Mucosa of stomach (tissue), 1 donor: ENCODE measurements around the gene CTSK.

Experiments used
- H3K27me3 ChIP-seq: one replicate; pipeline ENCODE4 v1.7.0; 2013; ENCODE audit warnings: mild to moderate bottlenecking, low read length; ENCODE audit not compliant: control insufficient read depth, insufficient read depth
- H3K36me3 ChIP-seq: one replicate; pipeline ENCODE4 v1.7.0; 2013; ENCODE audit warnings: low read length; ENCODE audit not compliant: control insufficient read depth, insufficient read depth
- H3K4me1 ChIP-seq: one replicate; pipeline ENCODE4 v1.7.0; 2013; ENCODE audit warnings: mild to moderate bottlenecking, low read length; ENCODE audit not compliant: control insufficient read depth, insufficient read depth
- H3K4me3 ChIP-seq: one replicate; pipeline ENCODE4 v1.7.0; 2013; ENCODE audit warnings: low read length
- H3K9ac ChIP-seq: one replicate; pipeline ENCODE4 v1.7.0; 2013; ENCODE audit warnings: mild to moderate bottlenecking, low read length, moderate library complexity
- H3K9me3 ChIP-seq: one replicate; pipeline ENCODE4 v1.7.0; 2013; ENCODE audit warnings: mild to moderate bottlenecking, low read length, moderate library complexity; ENCODE audit not compliant: control insufficient read depth
- donor health status: Pancreatic carcinoma.

Gene CTSK

DNA sequence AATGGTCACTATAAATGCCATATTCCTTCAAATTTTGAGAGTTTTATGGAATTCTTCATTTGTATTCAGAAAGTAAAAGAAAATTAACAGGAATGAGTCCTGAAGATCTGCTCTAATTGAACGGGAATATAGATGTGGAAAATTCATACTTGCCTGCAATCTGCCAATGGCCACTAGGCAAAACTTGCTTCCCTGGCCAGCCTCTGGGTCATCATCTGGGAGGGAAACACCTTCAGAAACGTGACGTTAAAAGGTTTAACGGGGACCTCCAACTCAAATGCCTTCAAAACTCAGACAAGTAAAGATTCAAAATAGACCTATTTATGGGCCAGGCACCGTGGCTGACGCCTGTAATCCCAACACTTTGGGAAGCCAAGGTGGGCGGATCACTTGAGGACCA is 21.7 kb upstream of the CTSK start:
- Histone ChIP-seq H3K27me3 (no peaks in the 10 kb centered on the region), H3K4me3 (no peak overlapping the region), H3K36me3 (peaks cover 9% of the 10 kb centered on the region), H3K9me3 (no peaks in the 10 kb centered on the region), H3K9ac (no peak overlapping the region), H3K4me1 (peaks cover 10% of the 10 kb centered on the region)

- H3K4me3 ChIP-seq: no peak overlapping the region
- peaks cover 10% of the 10 kb centered on the region for H3K4me1 ChIP-seq
- H3K9ac ChIP-seq: no peak overlapping the region
- H3K9me3 ChIP-seq: no peaks in the 10 kb centered on the region
- no peaks in the 10 kb centered on the region for H3K27me3 ChIP-seq
- H3K36me3 ChIP-seq: peaks cover 9% of the 10 kb centered on the region
These were observed 18.2 kb upstream of the CTSK start for GRCh38 chr1:150826299-150826698.

GRCh38 chr1:150820730-150821512 is 12.9 kb upstream of the CTSK start:
- Histone ChIP-seq H3K4me1 (peaks cover 6% of the 10 kb centered on the region), H3K9ac (no peak overlapping the region), H3K9me3 (no peaks in the 10 kb centered on the region), H3K27me3 (no peaks in the 10 kb centered on the region), H3K4me3 (no peak overlapping the region), H3K36me3 (no peaks in the 10 kb centered on the region)

GRCh38 chr1:150815871-150816270 is 7.8 kb upstream of the CTSK start:
- Histone ChIP-seq H3K4me1 (peaks cover 9% of the 10 kb centered on the region), H3K27me3 (no peaks in the 10 kb centered on the region), H3K4me3 (no peak overlapping the region), H3K9ac (no peak overlapping the region), H3K9me3 (no peaks in the 10 kb centered on the region), H3K36me3 (peaks cover 8% of the 10 kb centered on the region)

DNA sequence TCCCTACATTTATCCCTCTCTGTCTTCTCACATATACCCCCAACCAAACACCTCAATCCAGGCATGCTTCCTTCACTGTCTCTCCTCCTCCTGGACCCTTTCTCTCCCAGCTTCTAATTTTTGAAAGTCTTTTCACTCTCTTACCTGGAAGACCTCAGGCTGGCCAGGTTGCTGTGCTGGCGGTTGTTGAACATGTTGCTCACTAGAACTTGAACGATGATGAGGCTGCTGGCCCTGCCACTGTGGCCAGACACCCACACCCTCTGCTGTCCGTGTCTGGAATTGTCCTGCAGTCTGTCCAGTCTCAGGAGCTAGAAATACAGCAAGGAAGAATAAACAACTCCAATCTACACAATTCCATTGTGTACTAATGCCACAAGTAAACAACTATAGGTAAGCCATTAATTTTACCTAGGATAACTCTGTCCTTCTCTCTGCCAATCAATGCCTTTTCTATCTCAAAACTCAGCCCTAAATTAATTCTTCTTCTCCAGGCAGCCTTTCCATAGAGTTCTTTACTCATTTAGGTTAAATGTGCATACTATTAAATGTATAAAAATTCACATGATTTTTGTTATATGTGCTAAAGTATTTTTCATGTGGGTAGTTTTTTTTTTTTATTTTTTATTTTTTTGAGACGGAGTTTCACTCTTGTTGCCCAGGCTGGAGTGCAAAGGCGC is 5.1 kb upstream of the CTSK start:
- Histone ChIP-seq H3K36me3 (peaks cover 8% of the 10 kb centered on the region), H3K27me3 (no peaks in the 10 kb centered on the region), H3K9ac (no peak overlapping the region), H3K9me3 (no peaks in the 10 kb centered on the region), H3K4me1 (peaks cover 12% of the 10 kb centered on the region), H3K4me3 (no peak overlapping the region)

- no peaks in the 10 kb centered on the region for H3K9me3 ChIP-seq
- H3K4me1 ChIP-seq: peaks cover 12% of the 10 kb centered on the region
- H3K9ac ChIP-seq: no peak overlapping the region
- no peaks in the 10 kb centered on the region for H3K27me3 ChIP-seq
- H3K4me3 ChIP-seq: no peak overlapping the region
- peaks cover 8% of the 10 kb centered on the region for H3K36me3 ChIP-seq
These were observed 3.0 kb upstream of the CTSK start for GRCh38 chr1:150810958-150811659.

DNA sequence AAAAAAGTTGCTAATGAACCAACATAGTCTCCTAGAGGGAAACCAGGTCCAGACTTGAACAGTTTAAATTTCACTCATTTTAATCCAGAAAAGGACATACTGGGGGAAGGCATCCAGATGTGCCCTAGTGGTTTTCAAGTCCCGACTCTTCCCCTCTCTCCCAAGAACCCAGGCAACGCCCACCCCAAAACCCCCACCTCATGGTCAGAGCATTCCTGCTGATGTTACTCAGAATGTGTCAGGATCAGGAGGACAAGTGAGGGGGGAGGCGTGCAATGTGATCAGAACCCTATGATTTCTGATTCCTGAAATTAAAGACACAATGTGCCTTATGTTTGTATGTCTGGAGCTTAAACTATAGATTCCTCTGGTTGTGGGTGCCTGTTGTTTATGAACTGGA is 1.6 kb upstream of the CTSK start:
- H3K4me3 ChIP-seq: no peak overlapping the region
- H3K27me3 ChIP-seq: no peaks in the 10 kb centered on the region
- H3K36me3 ChIP-seq: peaks cover 8% of the 10 kb centered on the region
- H3K4me1 ChIP-seq: peaks cover 12% of the 10 kb centered on the region
- H3K9me3 ChIP-seq: no peaks in the 10 kb centered on the region
- H3K9ac ChIP-seq: no peak overlapping the region

DNA sequence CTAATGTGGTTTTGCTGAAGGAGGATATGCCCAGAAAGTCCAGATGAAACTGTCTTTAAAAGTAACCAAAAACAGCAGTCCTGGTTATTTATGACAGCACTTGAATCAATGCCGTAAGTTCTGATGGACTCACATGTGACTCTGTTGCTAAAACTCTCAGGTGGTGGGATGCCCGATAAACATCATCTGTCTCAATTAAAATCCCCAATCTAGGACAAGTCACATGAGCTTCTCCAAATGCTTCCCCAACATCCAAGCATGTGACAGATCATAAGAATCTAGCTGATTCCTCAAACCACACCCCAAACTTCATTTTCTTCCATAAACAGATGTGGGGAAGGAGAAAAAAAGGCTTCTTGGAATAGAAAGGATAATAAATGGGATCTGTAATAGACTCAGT is 786 bp upstream of the CTSK start:
- Histone ChIP-seq H3K9me3 (no peaks in the 10 kb centered on the region), H3K27me3 (no peaks in the 10 kb centered on the region), H3K4me1 (peaks cover 12% of the 10 kb centered on the region), H3K36me3 (peaks cover 8% of the 10 kb centered on the region), H3K4me3 (no peak overlapping the region), H3K9ac (no peak overlapping the region)

DNA sequence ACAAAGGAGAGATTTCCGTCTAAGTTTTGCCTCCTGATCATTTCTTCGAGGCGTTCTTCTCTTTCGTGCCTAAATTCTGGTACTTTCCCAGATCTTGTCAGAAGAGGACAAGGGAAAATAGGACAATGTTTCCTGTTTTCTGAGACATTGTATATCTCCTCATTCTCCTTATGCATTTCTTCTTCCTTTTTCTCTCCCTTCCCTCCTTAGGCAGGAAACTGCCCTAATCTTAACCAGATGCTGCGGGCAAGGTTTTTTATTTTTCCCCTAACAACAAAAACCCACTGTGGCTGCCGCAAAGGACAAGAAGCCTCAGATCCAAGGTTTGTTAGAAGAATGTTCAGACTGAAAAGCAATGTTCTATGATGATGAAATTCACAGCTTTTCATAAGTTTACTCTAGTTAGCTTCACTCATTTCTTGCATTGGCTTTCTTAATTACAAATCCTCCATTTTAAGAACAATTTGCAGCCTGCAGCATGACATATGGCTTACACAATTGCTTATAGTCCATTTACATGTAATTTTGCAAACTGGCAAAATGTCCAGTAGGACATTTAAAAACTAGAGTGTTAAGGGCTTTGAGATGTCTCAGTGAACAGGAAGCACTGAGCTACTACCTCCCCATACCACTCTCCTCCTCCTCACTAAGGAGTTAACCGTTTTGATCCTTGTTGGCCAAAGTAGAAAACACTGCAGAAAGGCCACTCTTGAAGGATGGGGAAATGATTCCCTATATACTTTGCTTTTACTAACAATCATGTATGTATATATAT is 624 bp downstream of the CTSK start:
- no peaks in the 10 kb centered on the region for H3K9me3 ChIP-seq
- no peak overlapping the region for H3K9ac ChIP-seq
- H3K4me1 ChIP-seq: peaks cover 12% of the 10 kb centered on the region
- no peaks in the 10 kb centered on the region for H3K27me3 ChIP-seq
- no peak overlapping the region for H3K4me3 ChIP-seq
- no peaks in the 10 kb centered on the region for H3K36me3 ChIP-seq

GRCh38 chr1:150805899-150806298 is 2.2 kb downstream of the CTSK start:
- H3K27me3 ChIP-seq: no peaks in the 10 kb centered on the region
- no peaks in the 10 kb centered on the region for H3K36me3 ChIP-seq
- H3K4me1 ChIP-seq: peaks cover 3% of the 10 kb centered on the region
- H3K9ac ChIP-seq: no peak overlapping the region
- no peak overlapping the region for H3K4me3 ChIP-seq
- H3K9me3 ChIP-seq: no peaks in the 10 kb centered on the region

DNA sequence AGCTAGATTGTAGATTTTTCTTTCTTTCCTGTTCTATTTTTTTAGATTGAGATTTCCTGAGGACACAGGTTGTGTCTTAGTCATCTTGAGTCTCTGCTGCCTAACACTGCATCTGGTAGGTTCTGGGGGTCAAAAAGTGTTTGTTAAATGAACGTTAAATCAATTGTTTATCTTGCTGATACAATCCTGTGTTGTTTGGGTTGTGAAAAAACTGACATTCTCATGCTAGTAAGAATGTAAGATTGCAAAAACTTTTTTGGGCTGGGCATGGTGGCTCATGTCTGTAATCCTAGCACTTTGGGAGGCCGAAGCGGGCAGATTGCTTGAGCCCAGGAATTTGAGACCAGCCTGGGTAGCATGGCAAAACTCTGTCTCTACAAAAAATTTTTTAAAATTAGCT is 3.4 kb downstream of the CTSK start:
- H3K4me1 ChIP-seq: no peaks in the 10 kb centered on the region
- H3K36me3 ChIP-seq: no peaks in the 10 kb centered on the region
- no peaks in the 10 kb centered on the region for H3K27me3 ChIP-seq
- no peaks in the 10 kb centered on the region for H3K9me3 ChIP-seq
- H3K4me3 ChIP-seq: no peak overlapping the region
- no peak overlapping the region for H3K9ac ChIP-seq
